ENCODE results near the gene KANK2. TPM values are rescaled to one million over a fixed set of nuclear protein-coding genes. Genes with fewer than 3 reads are reported as not detected.

KANK2 gene
- total RNA-seq, 1 experiment from 2014 or later, result 85.8 TPM

- peaks cover 14% of the 10 kb centered on the region for H3K36me3 ChIP-seq (ENCODE audit: insufficient read depth, low read length, poor library complexity, severe bottlenecking)
- intact Hi-C loops (cut with micrococcal nuclease; ENCODE audit: unreplicated experiment), result no loop called here
- ChIA-PET POLR2A (ENCODE audit: low non-redundant PET) (no interaction called here), CTCF (no interaction called here)
- H3K27me3 ChIP-seq (replicated peaks; ENCODE audit: insufficient read depth, low read depth, low read length, poor library complexity), result no peaks in the 10 kb centered on the region
- peaks cover 4% of the 10 kb centered on the region for H3K9me3 ChIP-seq (ENCODE audit: low read depth, low read length, poor library complexity, severe bottlenecking)
- H3K4me3 ChIP-seq (ENCODE audit: low read depth, low read length, poor library complexity, severe bottlenecking), result no peak overlapping the region
- H3K4me1 ChIP-seq (ENCODE audit: insufficient read depth, low read length, poor library complexity, severe bottlenecking), result no peaks in the 10 kb centered on the region
- DNase-seq (ENCODE audit: low spot score), result no peak
- H3K27ac ChIP-seq (ENCODE audit: low read depth, low read length, poor library complexity, severe bottlenecking), result no peak overlapping the region
- BruUV-seq (replicated peaks), result no TSS peak
- no peak for TF ChIP-seq CTCF (conservative IDR thresholded peaks at IDR 0.05; ENCODE audit: low read depth, low read length)
- no peak for TF ChIP-seq EZH2 (IDR thresholded peaks at IDR 0.05; ENCODE audit: borderline replicate concordance, low read depth, low read length, poor library complexity, severe bottlenecking)
Measured at GRCh38 chr19:11223200-11223599, 25.9 kb upstream of the KANK2 start.

GRCh38 chr19:11221082-11221598 lies 23.8 kb upstream of the KANK2 start:
- Histone ChIP-seq H3K27ac (ENCODE audit: low read depth, low read length, poor library complexity, severe bottlenecking) (no peak overlapping the region), H3K36me3 (ENCODE audit: insufficient read depth, low read length, poor library complexity, severe bottlenecking) (peaks cover 14% of the 10 kb centered on the region), H3K4me1 (ENCODE audit: insufficient read depth, low read length, poor library complexity, severe bottlenecking) (no peaks in the 10 kb centered on the region), H3K4me3 (ENCODE audit: low read depth, low read length, poor library complexity, severe bottlenecking) (no peak overlapping the region), H3K9me3 (ENCODE audit: low read depth, low read length, poor library complexity, severe bottlenecking) (peaks cover 4% of the 10 kb centered on the region), H3K27me3 (replicated peaks; ENCODE audit: insufficient read depth, low read depth, low read length, poor library complexity) (no peaks in the 10 kb centered on the region)
- intact Hi-C loops (cut with micrococcal nuclease; ENCODE audit: unreplicated experiment), result no loop called here
- ChIA-PET CTCF (no interaction called here), POLR2A (ENCODE audit: low non-redundant PET) (no interaction called here)
- no peak for DNase-seq (ENCODE audit: low spot score)
- no TSS peak for BruUV-seq (replicated peaks)
- no peak for TF ChIP-seq CTCF (conservative IDR thresholded peaks at IDR 0.05; ENCODE audit: low read depth, low read length)
- no peak for TF ChIP-seq EZH2 (IDR thresholded peaks at IDR 0.05; ENCODE audit: borderline replicate concordance, low read depth, low read length, poor library complexity, severe bottlenecking)

- no peak overlapping the region for H3K27ac ChIP-seq (ENCODE audit: low read depth, low read length, poor library complexity, severe bottlenecking)
- no TSS peak for BruUV-seq (replicated peaks)
- no peak overlapping the region for H3K4me3 ChIP-seq (ENCODE audit: low read depth, low read length, poor library complexity, severe bottlenecking)
- intact Hi-C loops (cut with micrococcal nuclease; ENCODE audit: unreplicated experiment), result no loop called here
- H3K27me3 ChIP-seq (replicated peaks; ENCODE audit: insufficient read depth, low read depth, low read length, poor library complexity), result no peaks in the 10 kb centered on the region
- TF ChIP-seq CTCF (conservative IDR thresholded peaks at IDR 0.05; ENCODE audit: low read depth, low read length) (no peak), EZH2 (IDR thresholded peaks at IDR 0.05; ENCODE audit: borderline replicate concordance, low read depth, low read length, poor library complexity, severe bottlenecking) (no peak)
- no peaks in the 10 kb centered on the region for H3K36me3 ChIP-seq (ENCODE audit: insufficient read depth, low read length, poor library complexity, severe bottlenecking)
- CTCF ChIA-PET, result no interaction called here
- POLR2A ChIA-PET (ENCODE audit: low non-redundant PET), result interaction anchor here (0.6 kb wide), 1 partner anchor 58 kb away, joined by 3 read pairs; no protein-coding TSS in a partner anchor
- H3K4me1 ChIP-seq (ENCODE audit: insufficient read depth, low read length, poor library complexity, severe bottlenecking), result no peaks in the 10 kb centered on the region
- no peak for DNase-seq (ENCODE audit: low spot score)
- H3K9me3 ChIP-seq (ENCODE audit: low read depth, low read length, poor library complexity, severe bottlenecking), result no peaks in the 10 kb centered on the region
Measured at GRCh38 chr19:11214387-11214786, 17.0 kb upstream of the KANK2 start.

Measured in A673 (cell line).